Gastrocnemius medialis (tissue), 4 donors: Measurements from ENCODE around the gene PACSIN2. TPM values are rescaled to one million over a fixed set of nuclear protein-coding genes. Genes with fewer than 3 reads are reported as not detected.

Source experiments
- ATAC-seq, 2 donors: fragments of 150-250 bp; one replicate each; pipeline ENCODE4 v1.9.1; 2016
- DNase-seq, 2 donors: peaks; one replicate each; pipeline ENCODE4 v3.0.0-alpha.2; 2019
- H3K27ac ChIP-seq, 4 donors: fragments of 200-600 bp; sonication (generic); 1 replicate in 1 of 4; 2 replicates in 3 of 4; pipeline ENCODE4 v1.5.1; 2016 to 2018; ENCODE audit warnings: mild to moderate bottlenecking in 2 of 4, moderate library complexity in 1 of 4
- H3K27me3 ChIP-seq, 3 donors: fragments of 200-600 bp; sonication (generic) in 2 of 3; 1 replicate in 1 of 3; 2 replicates in 2 of 3; pipeline versions ENCODE4 v1.5.1 to v1.6.0; 2016 to 2019; ENCODE audit warnings: mild to moderate bottlenecking in 1 of 3, moderate library complexity in 1 of 3
- H3K36me3 ChIP-seq, 2 donors: fragments of 200-600 bp; sonication (generic) in 1 of 2; one replicate each; pipeline ENCODE4 v1.5.1; 2017 to 2018
- H3K4me1 ChIP-seq, 2 donors: fragments of 200-600 bp; sonication (generic) in 1 of 2; one replicate each; pipeline ENCODE4 v1.5.1; 2016 to 2017; ENCODE audit warnings: mild to moderate bottlenecking in 2 of 2
- H3K4me3 ChIP-seq, 4 donors: fragments of 200-600 bp; sonication (generic) in 3 of 4; 1 replicate in 1 of 4; 2 replicates in 3 of 4; pipeline ENCODE4 v1.5.1; 2016 to 2019; ENCODE audit warnings: mild to moderate bottlenecking in 2 of 4
- H3K9me3 ChIP-seq, 3 donors: fragments of 200-600 bp; sonication (generic) in 2 of 3; 1 replicate in 1 of 3; 2 replicates in 2 of 3; pipeline ENCODE4 v1.5.1; 2016 to 2019
- CTCF ChIP-seq, 5 experiments: fragments of 450-650 bp in 3 of 5; fragments of 200-600 bp in 2 of 5; sonication (generic) in 2 of 5; IDR thresholded peaks in 4 of 5; conservative IDR thresholded peaks in 1 of 5; 1 replicate in 4 of 5; 2 replicates in 1 of 5; pipeline ENCODE4 v1.5.1; 2016 to 2019; ENCODE audit warnings: antibody characterized with exemption in 5 of 5, mild to moderate bottlenecking in 3 of 5, moderate library complexity in 3 of 5
- POLR2A ChIP-seq, 2 donors: fragments of 450-650 bp; IDR thresholded peaks; one replicate each; pipeline ENCODE4 v1.6.1; 2017; ENCODE audit warnings: antibody characterized with exemption in 2 of 2, mild to moderate bottlenecking in 2 of 2, moderate library complexity in 2 of 2
- in situ Hi-C, 4 donors: fragments of 200-750 bp; cut with MboI; loops; one replicate each; pipeline versions ENCODE4 v1.15.0 to v1.8.0; 2017; ENCODE audit warnings: low sequenced_read_pairs in 4 of 4
- intact Hi-C: fragments of 100-400 bp; cut with DNase I; formaldehyde crosslinking; loops from one replicate; pipeline ENCODE4 v1.15.1; 2023; ENCODE audit warnings: low total_unique reads
- total RNA-seq, 4 donors: library from RNA; depleted of rRNA; stranded (reverse); fragments of >200 nt; gene quantifications; one replicate each; pipeline versions ENCODE4 v1.1.0 to v1.2.3, GENCODE V29; 2016

PACSIN2 gene
- total RNA-seq, 4 donors from 2014 or later: 37.3 to 45.9 (median 39.8) TPM

- Histone ChIP-seq H3K4me3 (no peak overlapping the region), H3K27me3 (no peaks in the 10 kb centered on the region), H3K9me3 (no peaks in the 10 kb centered on the region), H3K27ac (no peak overlapping the region), H3K4me1 (peaks cover 14 to 20% of the 10 kb centered on the region in 2 donors), H3K36me3 (peaks cover 0 to 49% of the 10 kb centered on the region in 2 donors)
- intact Hi-C loops (no loop called here), in situ Hi-C loops (no loop called here)
- DNase-seq (no peak), ATAC-seq (no peak)
- TF ChIP-seq CTCF (IDR thresholded peaks at IDR 0.05 in 4 of 5, conservative IDR thresholded peaks at IDR 0.05 in 1 of 5) (no peak), POLR2A (IDR thresholded peaks at IDR 0.05) (no peak)
These were observed 127.1 kb downstream of the PACSIN2 start for GRCh38 chr22:42887523-42888507.

DNA sequence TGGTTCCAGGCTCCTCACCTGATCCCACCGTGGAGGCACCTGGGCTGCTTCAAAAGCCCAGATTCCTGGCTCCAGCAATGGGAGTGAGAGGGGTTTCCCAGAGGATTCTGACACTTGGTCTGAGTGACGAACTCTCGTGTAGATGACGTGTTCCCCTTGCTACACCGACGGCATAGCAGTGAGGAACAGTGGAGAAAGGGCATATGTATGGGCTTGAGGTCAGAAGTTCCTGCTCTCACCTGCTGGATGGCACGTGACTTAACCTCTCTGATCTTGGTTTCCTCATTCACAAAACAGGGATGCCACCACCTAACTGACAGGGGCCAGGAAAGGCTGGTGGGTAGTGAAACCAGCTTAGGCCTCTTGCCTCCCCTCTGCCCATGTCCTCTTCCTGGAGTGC, 127.8 kb downstream of the PACSIN2 start:
- DNase-seq (no peak), ATAC-seq (no peak)
- in situ Hi-C loops (no loop called here), intact Hi-C loops (no loop called here)
- Histone ChIP-seq H3K9me3 (no peaks in the 10 kb centered on the region), H3K36me3 (peaks cover 0 to 49% of the 10 kb centered on the region in 2 donors), H3K4me3 (no peak overlapping the region), H3K27me3 (no peaks in the 10 kb centered on the region), H3K4me1 (peaks cover 12 to 18% of the 10 kb centered on the region in 2 donors), H3K27ac (no peak overlapping the region)
- TF ChIP-seq POLR2A (IDR thresholded peaks at IDR 0.05): no peak
- no peak for TF ChIP-seq CTCF (IDR thresholded peaks at IDR 0.05 in 4 of 5, conservative IDR thresholded peaks at IDR 0.05 in 1 of 5)

- no peaks in the 10 kb centered on the region for H3K9me3 ChIP-seq
- no peaks in the 10 kb centered on the region for H3K27me3 ChIP-seq
- peaks cover 0 to 44% of the 10 kb centered on the region in 2 donors for H3K36me3 ChIP-seq
- peaks cover 23 to 30% of the 10 kb centered on the region in 2 donors for H3K4me1 ChIP-seq
- peak overlapping the region; percentile 19 to 92 (median 60) for H3K27ac ChIP-seq
- ATAC-seq: no peak
- in situ Hi-C loops: no loop called here
- DNase-seq: no peak
- H3K4me3 ChIP-seq: no peak overlapping the region
- intact Hi-C loops: no loop called here
- TF ChIP-seq CTCF (IDR thresholded peaks at IDR 0.05 in 4 of 5, conservative IDR thresholded peaks at IDR 0.05 in 1 of 5) (no peak), POLR2A (IDR thresholded peaks at IDR 0.05) (no peak)
These were observed 129.5 kb downstream of the PACSIN2 start for GRCh38 chr22:42885446-42885845.

GRCh38 chr22:42884616-42885375, 130.2 kb downstream of the PACSIN2 start:
- TF ChIP-seq CTCF (IDR thresholded peaks at IDR 0.05 in 4 of 5, conservative IDR thresholded peaks at IDR 0.05 in 1 of 5) (no peak), POLR2A (IDR thresholded peaks at IDR 0.05) (no peak)
- no peak overlapping the region for H3K4me3 ChIP-seq
- no peak for ATAC-seq
- peaks cover 27 to 36% of the 10 kb centered on the region in 2 donors for H3K4me1 ChIP-seq
- H3K27me3 ChIP-seq: no peaks in the 10 kb centered on the region
- no peaks in the 10 kb centered on the region for H3K9me3 ChIP-seq
- intact Hi-C loops (no loop called here), in situ Hi-C loops (no loop called here)
- H3K36me3 ChIP-seq: peaks cover 0 to 38% of the 10 kb centered on the region in 2 donors
- DNase-seq: no peak
- H3K27ac ChIP-seq: peak overlapping the region; percentile 34 to 92 (median 60)
